Spleen (tissue), 11 donors: ENCODE results near the gene BEND5. TPM values are rescaled to one million over a fixed set of nuclear protein-coding genes. Genes with fewer than 3 reads are reported as not detected.

Source experiments
- DNase-seq: peaks from one replicate; pipeline ENCODE4 v3.0.0-alpha.2; 2020
- H3K27ac ChIP-seq, 8 donors: fragments of 200-600 bp; sonication (generic) in 7 of 8; 1 replicate in 4 of 8; 2 replicates in 4 of 8; pipeline versions ENCODE4 v1.5.0 to v1.8.0; 2016 to 2021; ENCODE audit warnings: inconsistent platforms in 4 of 8, mild to moderate bottlenecking in 4 of 8, moderate library complexity in 1 of 8
- H3K27me3 ChIP-seq, 7 donors: fragments of 200-600 bp; sonication (generic) in 6 of 7; replicated peaks in 1 of 7; 1 replicate in 4 of 7; 2 replicates in 3 of 7; pipeline versions ENCODE4 v1.5.0 to v1.8.0; 2016 to 2021; ENCODE audit warnings: inconsistent platforms in 3 of 7, mild to moderate bottlenecking in 1 of 7
- H3K36me3 ChIP-seq, 6 donors: fragments of 200-600 bp; sonication (generic) in 5 of 6; 1 replicate in 4 of 6; 2 replicates in 2 of 6; pipeline versions ENCODE4 v1.5.0 to v1.8.0; 2016 to 2021; ENCODE audit warnings: inconsistent platforms in 2 of 6
- H3K4me1 ChIP-seq, 6 donors: fragments of 200-600 bp; sonication (generic) in 5 of 6; 1 replicate in 3 of 6; 2 replicates in 3 of 6; pipeline versions ENCODE4 v1.5.0 to v1.8.0; 2016 to 2021; ENCODE audit warnings: inconsistent platforms in 3 of 6
- H3K4me3 ChIP-seq, 8 donors: fragments of 200-600 bp; sonication (generic) in 7 of 8; 1 replicate in 4 of 8; 2 replicates in 4 of 8; pipeline versions ENCODE4 v1.5.0 to v1.8.0; 2016 to 2021; ENCODE audit warnings: inconsistent platforms in 4 of 8, mild to moderate bottlenecking in 4 of 8, moderate library complexity in 2 of 8
- H3K9me3 ChIP-seq, 8 donors: fragments of 200-600 bp; sonication (generic) in 7 of 8; 1 replicate in 4 of 8; 2 replicates in 4 of 8; pipeline versions ENCODE4 v1.5.0 to v1.8.0; 2016 to 2021; ENCODE audit warnings: inconsistent platforms in 4 of 8
- POLR2A ChIP-seq, 3 donors: fragments of 450-650 bp; IDR thresholded peaks; one replicate each; pipeline ENCODE4 v1.5.1; 2017; ENCODE audit warnings: antibody characterized with exemption in 3 of 3, mild to moderate bottlenecking in 1 of 3
- POLR2AphosphoS5 ChIP-seq, 3 donors: sonication (generic); formaldehyde crosslinking; IDR thresholded peaks; one replicate each; pipeline ENCODE4 v1.5.1; 2017; ENCODE audit warnings: antibody characterized with exemption in 3 of 3
- WGBS, 5 donors: extraction: QIAGEN DNeasy Blood & Tissue Kit in 3 of 5; methylation state at CpG; one replicate each; pipeline versions ENCODE4 v1.1.5 to v1.1.7; 2013 to 2018; 5-methylcytosine and 5-hydroxymethylcytosine counted together
- intact Hi-C: fragments of 100-400 bp; cut with DNase I; formaldehyde crosslinking; loops from one replicate; pipeline ENCODE4 v1.15.0; 2023; ENCODE audit warnings: low total_unique reads
- polyA plus RNA-seq, 3 donors: library from polyadenylated mRNA; stranded (reverse); fragments of 200-250 nt; gene quantifications; one replicate each; pipeline ENCODE4 v1.2.1, GENCODE V29; 2013
- total RNA-seq, 7 donors: library from RNA; depleted of rRNA in 3 of 7; stranded (reverse); fragments of >200 nt in 3 of 7; fragmentation: NEBNext Ultra II Directional in 4 of 7; extraction: Animal tissue kit (Norgen Biotek cat#: 25700) in 4 of 7; gene quantifications; one replicate each; pipeline versions ENCODE4 v1.1.0 to v1.2.1, GENCODE V29; 2016 to 2021
- TF ChIP-seq, protein P1 (sequence below), 11 experiments: fragments of 200-600 bp in 7 of 11; fragments of 450-650 bp in 4 of 11; sonication (generic) in 4 of 11; IDR thresholded peaks in 8 of 11; conservative IDR thresholded peaks in 3 of 11; 1 replicate in 7 of 11; 2 replicates in 4 of 11; pipeline versions ENCODE4 v1.4.0 to v1.8.0; 2016 to 2021; ENCODE audit warnings: antibody characterized with exemption in 11 of 11, inconsistent platforms in 4 of 11, mild to moderate bottlenecking in 1 of 11
- donor health status: healthy with polysubstance abuse.
- donor health status: DM: no; HTN: no; CAD: no; lungs with moderate emphysema.
- donor health status: DM: no; HTN: no; CAD: no.
- donor health status: Bipolar disorder and iron deficiency.
- donor health status: healthy.
- donor health status: DM: no; HTN: no; CAD: no.
- donor health status: DM: yes; HTN: yes; CAD: no.

The BEND5 gene
- total and polyA plus RNA-seq, 10 donors: 7.5 to 39.2 (median 16.1) TPM

DNA sequence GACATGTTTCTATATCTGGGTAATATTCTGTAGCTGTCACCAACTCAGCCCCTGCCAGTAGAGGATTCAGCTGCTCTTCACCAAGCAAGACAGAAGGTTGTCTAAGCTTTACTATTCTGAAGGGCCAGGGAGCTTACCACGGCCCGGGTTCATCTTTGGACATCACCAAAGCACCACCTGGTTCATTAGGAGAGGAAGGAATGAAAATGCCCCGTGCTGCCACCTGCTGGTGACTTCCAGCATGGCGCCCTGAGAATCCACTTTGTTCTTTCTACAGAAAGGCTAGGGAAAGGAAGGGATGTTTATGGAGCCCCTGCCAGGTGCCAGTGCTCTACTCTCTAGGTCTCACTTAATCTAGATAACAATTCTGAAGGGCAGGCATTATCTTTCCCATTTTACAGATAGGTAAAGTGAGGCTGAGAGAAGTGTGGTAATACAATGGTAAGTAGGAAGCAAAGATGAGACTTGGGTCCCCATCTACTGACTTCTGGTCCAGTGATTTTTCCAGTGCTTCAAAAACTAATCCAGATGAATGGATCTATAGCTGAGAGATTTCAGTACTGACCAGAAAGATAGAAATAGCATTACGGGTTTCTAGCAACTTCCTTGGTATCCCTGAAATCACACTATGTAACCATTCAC lies 79.5 kb downstream of the BEND5 start:
- Histone ChIP-seq H3K27ac (no peak overlapping the region), H3K36me3 (no peaks in the 10 kb centered on the region), H3K9me3 (no peaks in the 10 kb centered on the region), H3K4me3 (no peak overlapping the region), H3K4me1 (no peaks in the 10 kb centered on the region), H3K27me3 (peaks cover 0 to 4% (median 0%) of the 10 kb centered on the region in 7 donors)
- WGBS, 5 donors: 19 to 28% (median 24%) methylated on average over 5 of the region's 5 CpGs
- no peak for TF ChIP-seq POLR2A (IDR thresholded peaks at IDR 0.05)
- TF ChIP-seq, protein P1, sequence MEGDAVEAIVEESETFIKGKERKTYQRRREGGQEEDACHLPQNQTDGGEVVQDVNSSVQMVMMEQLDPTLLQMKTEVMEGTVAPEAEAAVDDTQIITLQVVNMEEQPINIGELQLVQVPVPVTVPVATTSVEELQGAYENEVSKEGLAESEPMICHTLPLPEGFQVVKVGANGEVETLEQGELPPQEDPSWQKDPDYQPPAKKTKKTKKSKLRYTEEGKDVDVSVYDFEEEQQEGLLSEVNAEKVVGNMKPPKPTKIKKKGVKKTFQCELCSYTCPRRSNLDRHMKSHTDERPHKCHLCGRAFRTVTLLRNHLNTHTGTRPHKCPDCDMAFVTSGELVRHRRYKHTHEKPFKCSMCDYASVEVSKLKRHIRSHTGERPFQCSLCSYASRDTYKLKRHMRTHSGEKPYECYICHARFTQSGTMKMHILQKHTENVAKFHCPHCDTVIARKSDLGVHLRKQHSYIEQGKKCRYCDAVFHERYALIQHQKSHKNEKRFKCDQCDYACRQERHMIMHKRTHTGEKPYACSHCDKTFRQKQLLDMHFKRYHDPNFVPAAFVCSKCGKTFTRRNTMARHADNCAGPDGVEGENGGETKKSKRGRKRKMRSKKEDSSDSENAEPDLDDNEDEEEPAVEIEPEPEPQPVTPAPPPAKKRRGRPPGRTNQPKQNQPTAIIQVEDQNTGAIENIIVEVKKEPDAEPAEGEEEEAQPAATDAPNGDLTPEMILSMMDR (IDR thresholded peaks at IDR 0.05 in 8 of 11, conservative IDR thresholded peaks at IDR 0.05 in 3 of 11): peak; percentile 44 to 91 (median 84)
- no peak for TF ChIP-seq POLR2AphosphoS5 (IDR thresholded peaks at IDR 0.05)
- peak; percentile 83 for DNase-seq
- intact Hi-C loops: no loop called here

DNA sequence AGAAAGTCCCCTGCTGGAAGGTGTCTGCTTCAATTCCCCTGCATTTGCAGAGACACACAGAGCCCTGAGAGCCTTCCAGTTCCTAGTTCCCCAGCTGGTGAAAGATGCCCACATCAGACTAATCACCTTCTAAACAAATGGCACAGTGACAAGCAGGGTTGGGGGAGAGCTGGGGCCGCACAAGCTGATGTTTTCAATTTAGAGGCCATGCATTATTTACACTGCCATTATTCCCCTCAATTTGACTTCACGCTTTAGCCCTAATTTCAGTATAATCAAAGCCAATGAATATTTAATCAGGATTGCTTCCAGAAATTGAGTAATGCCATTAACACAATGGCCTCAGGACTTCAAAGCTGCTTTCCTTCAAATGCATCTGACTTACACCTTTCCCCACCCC lies 81.5 kb downstream of the BEND5 start:
- no peak for DNase-seq
- H3K4me1 ChIP-seq: no peaks in the 10 kb centered on the region
- H3K4me3 ChIP-seq: no peak overlapping the region
- no peaks in the 10 kb centered on the region for H3K36me3 ChIP-seq
- no peaks in the 10 kb centered on the region for H3K9me3 ChIP-seq
- intact Hi-C loops: no loop called here
- H3K27ac ChIP-seq: no peak overlapping the region
- TF ChIP-seq POLR2AphosphoS5 (IDR thresholded peaks at IDR 0.05) (no peak), POLR2A (IDR thresholded peaks at IDR 0.05) (no peak)
- TF ChIP-seq, protein P1 (IDR thresholded peaks at IDR 0.05 in 8 of 11, conservative IDR thresholded peaks at IDR 0.05 in 3 of 11): no peak
- H3K27me3 ChIP-seq: peaks cover 0 to 4% (median 0%) of the 10 kb centered on the region in 7 donors
- 87 to 94% (median 88%) methylated on average over 2 of the region's 2 CpGs for WGBS, 5 donors

DNA sequence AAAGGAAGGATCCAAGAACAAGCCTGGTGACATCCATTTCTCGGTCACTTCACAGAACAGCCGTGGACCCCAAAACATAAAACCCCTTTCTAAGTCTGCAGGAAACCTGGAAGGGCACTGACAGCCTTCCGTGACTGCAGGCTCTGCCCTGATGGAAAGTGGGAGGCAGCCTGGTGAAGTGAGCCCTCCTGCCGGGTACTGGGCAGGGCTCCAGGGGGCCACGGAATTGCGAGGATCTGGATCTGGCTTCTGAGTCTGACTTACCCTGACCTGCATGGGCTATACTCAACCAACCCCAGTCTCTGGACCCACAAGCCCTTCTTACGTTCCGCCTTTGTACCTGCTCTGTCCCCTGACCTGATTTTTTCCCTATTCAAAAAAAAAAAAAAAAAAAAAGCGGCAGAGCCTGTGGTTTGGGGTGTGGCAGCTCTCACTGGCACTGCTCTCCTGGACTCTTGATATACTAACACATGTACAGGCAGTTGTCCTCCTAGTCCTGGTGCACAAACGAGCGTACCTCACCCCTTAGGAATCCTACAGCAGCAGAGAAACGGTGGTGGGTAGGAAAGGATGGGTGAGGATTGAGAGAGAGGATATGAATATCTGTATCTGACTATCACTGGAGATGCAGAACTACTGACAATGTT lies 82.9 kb downstream of the BEND5 start:
- Histone ChIP-seq H3K9me3 (no peaks in the 10 kb centered on the region), H3K27me3 (peaks cover 0 to 4% (median 0%) of the 10 kb centered on the region in 7 donors), H3K36me3 (no peaks in the 10 kb centered on the region), H3K27ac (no peak overlapping the region), H3K4me1 (no peaks in the 10 kb centered on the region), H3K4me3 (no peak overlapping the region)
- no peak for DNase-seq
- 84 to 89% (median 85%) methylated on average over 12 of the region's 12 CpGs for WGBS, 5 donors
- TF ChIP-seq POLR2A (IDR thresholded peaks at IDR 0.05) (no peak), POLR2AphosphoS5 (IDR thresholded peaks at IDR 0.05) (no peak)
- TF ChIP-seq, protein P1 (IDR thresholded peaks at IDR 0.05 in 8 of 11, conservative IDR thresholded peaks at IDR 0.05 in 3 of 11): no peak
- intact Hi-C loops: no loop called here

DNA sequence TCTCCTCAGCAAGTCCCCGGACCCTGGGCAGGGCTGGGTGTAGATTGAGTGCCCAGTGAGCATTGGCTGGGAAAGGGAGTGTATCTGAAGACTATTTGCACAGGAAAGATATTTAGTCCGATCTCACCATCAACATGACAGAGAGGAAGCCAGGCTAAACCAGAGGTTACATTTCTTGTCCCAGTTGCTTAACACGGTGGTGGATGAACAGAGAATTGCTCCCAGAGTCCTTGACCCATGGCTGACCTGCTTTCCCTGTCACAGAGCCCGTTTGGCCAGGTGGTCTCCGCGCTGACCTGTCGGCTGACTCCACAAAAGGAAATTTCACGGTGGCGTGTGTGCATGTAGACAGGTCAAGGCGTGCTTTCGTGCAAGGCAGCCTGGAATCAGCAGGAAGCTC lies 83.5 kb downstream of the BEND5 start:
- Histone ChIP-seq H3K4me3 (no peak overlapping the region), H3K36me3 (no peaks in the 10 kb centered on the region), H3K27ac (no peak overlapping the region), H3K4me1 (no peaks in the 10 kb centered on the region), H3K27me3 (peaks cover 0 to 4% (median 0%) of the 10 kb centered on the region in 7 donors), H3K9me3 (no peaks in the 10 kb centered on the region)
- DNase-seq: no peak
- 73 to 84% (median 81%) methylated on average over 11 of the region's 11 CpGs for WGBS, 5 donors
- TF ChIP-seq POLR2AphosphoS5 (IDR thresholded peaks at IDR 0.05): no peak
- TF ChIP-seq, protein P1 (IDR thresholded peaks at IDR 0.05 in 8 of 11, conservative IDR thresholded peaks at IDR 0.05 in 3 of 11): no peak
- TF ChIP-seq POLR2A (IDR thresholded peaks at IDR 0.05): no peak
- intact Hi-C loops: no loop called here
